ENCODE measurements around the gene RELA.
A peak's percentile ranks its signal among the peaks of the same experiment; 100 is the strongest.

RELA gene

DNA sequence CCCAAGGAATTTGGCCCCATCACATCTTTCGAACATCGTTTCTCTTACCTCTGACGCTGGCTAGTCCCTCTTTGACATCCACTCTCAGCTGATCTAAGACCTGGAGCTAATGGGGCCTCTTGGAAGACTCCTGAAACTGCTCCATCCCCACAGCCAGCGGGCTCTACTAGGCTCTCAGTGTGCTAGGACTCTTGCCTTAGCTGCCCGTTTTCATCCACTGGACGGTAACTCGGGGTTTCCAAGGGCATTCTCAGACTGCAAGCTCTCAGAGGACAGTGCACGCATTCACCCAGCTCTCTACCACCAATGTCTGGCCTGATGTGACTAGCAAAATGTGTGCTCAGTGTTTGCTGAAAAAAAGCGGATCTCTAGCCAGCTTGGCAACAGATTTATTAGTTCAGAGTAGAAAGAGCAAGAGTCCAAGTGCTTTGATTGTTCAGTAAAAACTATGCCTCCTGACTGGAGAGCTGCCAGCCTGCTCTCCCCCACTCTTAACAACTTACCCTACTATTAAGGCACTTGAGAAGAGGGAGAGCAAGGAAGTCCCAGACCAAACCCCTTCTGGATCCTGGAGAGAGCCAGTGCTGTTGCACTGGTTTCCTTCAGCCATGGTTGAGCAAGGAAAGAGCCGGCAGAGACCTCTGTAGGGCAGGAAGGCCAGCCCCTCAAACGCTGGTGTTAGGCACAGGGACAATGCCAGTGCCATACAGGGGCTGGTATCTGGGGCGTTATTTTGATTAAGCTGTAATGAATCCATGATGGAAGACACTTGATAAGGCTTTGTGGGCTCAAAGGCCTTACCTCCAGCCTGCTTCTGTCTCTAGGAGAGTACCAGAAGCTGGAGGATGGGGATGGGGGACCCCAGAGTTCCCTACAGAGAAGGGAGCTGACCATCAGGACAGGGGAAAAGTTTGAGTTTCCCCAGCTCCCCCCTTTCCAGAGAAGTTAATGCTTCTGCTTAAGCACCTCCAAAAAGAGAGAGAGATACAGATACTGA lies 9.2 kb downstream of the RELA start:
- TF ChIP-seq, protein P1, sequence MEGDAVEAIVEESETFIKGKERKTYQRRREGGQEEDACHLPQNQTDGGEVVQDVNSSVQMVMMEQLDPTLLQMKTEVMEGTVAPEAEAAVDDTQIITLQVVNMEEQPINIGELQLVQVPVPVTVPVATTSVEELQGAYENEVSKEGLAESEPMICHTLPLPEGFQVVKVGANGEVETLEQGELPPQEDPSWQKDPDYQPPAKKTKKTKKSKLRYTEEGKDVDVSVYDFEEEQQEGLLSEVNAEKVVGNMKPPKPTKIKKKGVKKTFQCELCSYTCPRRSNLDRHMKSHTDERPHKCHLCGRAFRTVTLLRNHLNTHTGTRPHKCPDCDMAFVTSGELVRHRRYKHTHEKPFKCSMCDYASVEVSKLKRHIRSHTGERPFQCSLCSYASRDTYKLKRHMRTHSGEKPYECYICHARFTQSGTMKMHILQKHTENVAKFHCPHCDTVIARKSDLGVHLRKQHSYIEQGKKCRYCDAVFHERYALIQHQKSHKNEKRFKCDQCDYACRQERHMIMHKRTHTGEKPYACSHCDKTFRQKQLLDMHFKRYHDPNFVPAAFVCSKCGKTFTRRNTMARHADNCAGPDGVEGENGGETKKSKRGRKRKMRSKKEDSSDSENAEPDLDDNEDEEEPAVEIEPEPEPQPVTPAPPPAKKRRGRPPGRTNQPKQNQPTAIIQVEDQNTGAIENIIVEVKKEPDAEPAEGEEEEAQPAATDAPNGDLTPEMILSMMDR (IDR thresholded peaks at IDR 0.05; ENCODE audit: control extremely low read depth, extremely low read depth, low read depth, missing control alignments) = no peak
- ChIA-PET CTCF (interaction anchor here (1.2 to 2.4 kb wide), 10 partner anchors 7 to 236 kb away, joined by 3 to 9 read pairs (median 4); no protein-coding TSS in a partner anchor), POLR2A (interaction anchor here (2.9 to 5.0 kb wide), 2 partner anchors 9 to 14 kb away, joined by 15 to 31 read pairs; partner anchors contain the start of genes RELA and SIPA1)
- no peak for DNase-seq (ENCODE audit: extremely low spot score)

DNA sequence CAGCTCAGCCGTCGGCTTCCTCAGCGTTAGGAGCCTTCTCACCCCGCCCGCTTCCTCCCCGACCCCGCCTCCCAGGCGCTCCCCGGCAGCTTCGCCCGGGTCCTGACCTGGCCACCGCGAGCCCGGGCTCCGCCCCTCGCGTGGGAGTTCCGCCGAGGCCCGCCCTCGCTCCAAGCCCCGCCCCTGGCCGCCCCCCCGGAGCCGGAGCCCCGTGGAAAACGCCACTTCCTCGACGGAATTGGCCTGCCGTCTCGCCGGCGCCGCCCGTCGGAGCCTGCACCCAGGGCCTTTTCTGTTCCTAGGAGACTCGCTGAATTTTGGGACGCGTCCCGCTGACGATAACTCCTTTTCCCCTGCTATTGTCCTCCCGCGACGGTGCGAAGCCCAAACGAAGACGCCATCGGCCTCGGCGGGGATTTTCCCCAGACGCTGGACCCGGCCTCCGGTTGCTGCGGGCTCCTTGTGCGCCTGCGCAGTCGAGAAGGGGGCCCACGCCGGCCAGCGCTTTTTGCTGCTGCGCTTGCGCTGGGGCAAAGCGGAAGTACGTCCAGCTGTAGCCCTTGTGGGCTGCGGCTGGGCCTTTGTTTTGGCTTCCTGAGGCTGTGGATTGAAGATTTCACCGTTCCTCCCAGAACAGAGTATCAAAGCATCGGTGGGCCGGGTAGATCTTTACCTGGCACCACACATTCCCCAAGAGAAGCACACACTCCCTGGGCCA lies 10.0 kb downstream of the RELA start:
- DNase-seq (ENCODE audit: extremely low spot score) = peak; percentile 99
- TF ChIP-seq, protein P1 (IDR thresholded peaks at IDR 0.05; ENCODE audit: control extremely low read depth, extremely low read depth, low read depth, missing control alignments) = no peak
- CTCF ChIA-PET = interaction anchor here (1.0 to 2.4 kb wide), 9 partner anchors 8 to 237 kb away, joined by 3 to 9 read pairs (median 3); no protein-coding TSS in a partner anchor
- POLR2A ChIA-PET = interaction anchor here (1.0 to 5.0 kb wide), 3 partner anchors 10 to 589 kb away, joined by 5 to 31 read pairs (median 15); partner anchors contain the start of genes RELA and SIPA1

DNA sequence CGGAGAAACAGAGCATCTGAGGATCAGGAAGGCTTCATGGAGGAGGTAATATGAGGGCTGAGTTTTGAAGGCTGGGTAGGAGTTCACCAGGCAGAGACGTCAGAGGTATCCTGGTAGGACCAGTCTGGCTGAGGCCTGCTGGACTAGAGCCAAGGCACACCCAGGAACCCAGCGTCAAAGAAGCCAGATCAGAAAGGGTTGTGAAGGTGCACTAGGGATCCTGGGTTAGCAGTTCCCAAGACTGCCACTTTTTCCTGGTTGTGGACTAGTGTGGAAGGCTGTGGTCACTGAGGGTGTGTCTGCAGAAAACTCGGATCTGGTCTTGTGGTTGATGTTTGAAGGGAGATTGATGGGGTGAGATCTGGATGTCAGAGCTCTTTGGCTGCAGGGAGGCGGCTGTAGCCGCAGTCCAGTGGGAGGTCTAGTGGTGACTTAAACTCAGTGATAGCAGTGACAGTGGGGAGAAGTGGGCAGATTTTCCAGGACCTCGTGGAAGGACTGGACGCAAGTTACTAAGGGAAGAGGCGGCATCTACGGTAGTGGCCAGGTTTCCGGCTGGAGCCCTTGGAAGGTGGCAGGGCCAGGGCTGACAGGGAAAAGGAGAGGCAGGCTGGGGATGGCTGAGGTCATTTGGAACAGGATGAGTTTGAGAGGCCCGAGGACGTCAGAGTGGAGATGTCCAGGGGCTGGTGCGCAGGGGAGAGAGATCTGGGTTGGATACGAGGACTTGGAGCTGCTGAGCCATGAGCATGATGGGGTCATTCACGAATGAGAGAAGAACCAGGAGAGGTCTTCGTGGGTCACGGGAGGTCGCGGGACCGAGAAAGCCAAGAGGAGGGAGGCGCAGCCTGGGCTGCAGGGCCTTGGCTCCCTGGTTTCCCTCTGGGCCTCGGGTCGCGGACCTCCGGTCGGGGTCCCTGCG lies 10.9 kb downstream of the RELA start:
- POLR2A ChIA-PET = interaction anchor here (0.6 to 5.0 kb wide), 4 partner anchors 11 to 588 kb away, joined by 3 to 31 read pairs (median 10); partner anchors contain the start of genes RELA and SIPA1
- DNase-seq (ENCODE audit: extremely low spot score) = no peak
- CTCF ChIA-PET = interaction anchor here (1.0 to 2.4 kb wide), 5 partner anchors 9 to 232 kb away, joined by 3 to 9 read pairs (median 5); no protein-coding TSS in a partner anchor
- TF ChIP-seq, protein P1 (IDR thresholded peaks at IDR 0.05; ENCODE audit: control extremely low read depth, extremely low read depth, low read depth, missing control alignments) = no peak

DNA sequence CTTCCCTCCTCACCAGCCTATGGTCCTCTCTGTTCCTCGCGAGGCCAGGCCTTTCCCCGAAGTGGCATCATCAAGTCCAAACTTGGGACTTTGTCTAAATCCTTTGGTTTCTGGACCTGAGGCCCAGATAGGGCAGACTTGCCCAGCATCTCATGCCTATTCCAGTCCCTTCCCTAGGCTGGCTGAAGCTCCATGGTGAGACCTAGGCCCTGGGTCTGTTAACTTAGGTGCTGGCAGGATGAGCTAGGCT lies 11.5 kb downstream of the RELA start:
- no peak for DNase-seq (ENCODE audit: extremely low spot score)
- CTCF ChIA-PET = no interaction called here
- TF ChIP-seq, protein P1 (IDR thresholded peaks at IDR 0.05; ENCODE audit: control extremely low read depth, extremely low read depth, low read depth, missing control alignments) = no peak
- POLR2A ChIA-PET = interaction anchor here (0.6 to 5.0 kb wide), 2 partner anchors 11 to 28 kb away, joined by 3 to 31 read pairs; partner anchors contain the start of gene SIPA1

DNA sequence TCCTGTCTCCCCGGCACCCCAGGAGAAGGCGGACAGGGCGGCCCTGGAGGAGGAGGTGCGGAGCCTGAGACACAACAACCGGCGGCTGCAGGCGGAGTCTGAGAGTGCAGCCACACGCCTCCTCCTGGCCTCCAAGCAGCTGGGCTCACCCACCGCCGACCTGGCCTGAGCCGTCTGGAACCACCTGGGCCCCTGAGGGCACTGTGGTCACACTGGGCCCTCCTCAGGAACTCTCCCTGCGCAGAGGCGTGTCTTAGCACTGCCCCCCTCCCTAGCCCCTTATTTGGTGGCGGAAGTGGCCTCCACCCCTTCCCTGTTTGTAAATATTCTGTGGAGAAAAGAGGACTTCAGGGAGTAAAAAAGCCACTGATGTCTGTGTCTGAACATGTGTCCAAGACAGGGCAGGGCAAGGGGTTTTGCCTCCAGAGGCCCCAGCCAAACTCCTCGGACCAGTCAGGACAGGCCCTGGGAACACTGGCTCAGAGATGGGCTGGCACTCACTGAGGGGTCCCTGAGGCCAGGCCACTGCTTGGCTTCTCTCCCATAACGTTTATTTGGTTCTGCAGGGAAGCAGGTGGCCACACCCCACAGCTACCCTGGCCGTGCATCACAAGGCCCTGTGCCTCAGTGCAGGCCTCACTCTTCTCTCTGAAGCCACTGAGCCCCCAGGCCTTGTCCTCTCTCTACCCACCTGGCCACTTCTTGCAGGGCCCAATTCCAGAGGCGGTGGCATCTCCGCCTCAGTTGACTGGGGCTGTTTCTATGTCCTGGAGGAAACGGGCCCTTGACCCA lies 12.0 kb downstream of the RELA start:
- DNase-seq (ENCODE audit: extremely low spot score) = no peak
- POLR2A ChIA-PET = interaction anchor here (5.0 kb wide), 1 partner anchor 11 kb away, joined by 31 read pairs; the partner anchor contains the start of gene SIPA1
- TF ChIP-seq, protein P1 (IDR thresholded peaks at IDR 0.05; ENCODE audit: control extremely low read depth, extremely low read depth, low read depth, missing control alignments) = no peak
- CTCF ChIA-PET = interaction anchor here (1.1 kb wide), 1 partner anchor 25 kb away, joined by 3 read pairs; no protein-coding TSS in a partner anchor
